SW 1271 (cell line): ENCODE results near the gene SLC38A8.

ENCODE experiments used
- DNase-seq, 2 experiments: peaks; one replicate each; lab custom pipeline; 2025; lab: John Stamatoyannopoulos, UW

The SLC38A8 gene

GRCh38 chr16:84068783-84069462 lies 26.3 kb upstream of the SLC38A8 start:
- no peak for DNase-seq

- DNase-seq, result no peak
Measured at GRCh38 chr16:84068041-84068440, 25.4 kb upstream of the SLC38A8 start.

GRCh38 chr16:84067640-84068039 lies 25.0 kb upstream of the SLC38A8 start:
- no peak for DNase-seq

- peak in 1 of 2 experiments; percentile 45 for DNase-seq
Measured at GRCh38 chr16:84065536-84066132, 23.0 kb upstream of the SLC38A8 start.

GRCh38 chr16:84063980-84064379 lies 21.4 kb upstream of the SLC38A8 start:
- no peak for DNase-seq

- peak; percentile 46 to 66 for DNase-seq
Measured at GRCh38 chr16:84062734-84063640, 20.4 kb upstream of the SLC38A8 start.

GRCh38 chr16:84061236-84061819 lies 18.7 kb upstream of the SLC38A8 start:
- no peak for DNase-seq

GRCh38 chr16:84059946-84060901 lies 17.6 kb upstream of the SLC38A8 start:
- DNase-seq, result no peak

GRCh38 chr16:84059111-84059510 lies 16.5 kb upstream of the SLC38A8 start:
- DNase-seq, result no peak

- no peak for DNase-seq
Measured at GRCh38 chr16:84058664-84059063, 16.1 kb upstream of the SLC38A8 start.

- no peak for DNase-seq
Measured at GRCh38 chr16:84058211-84058610, 15.6 kb upstream of the SLC38A8 start.

- DNase-seq, result no peak
Measured at GRCh38 chr16:84056933-84057332, 14.3 kb upstream of the SLC38A8 start.

GRCh38 chr16:84055801-84056634 lies 13.4 kb upstream of the SLC38A8 start:
- DNase-seq, result no peak

- DNase-seq, result no peak
Measured at GRCh38 chr16:84055366-84055765, 12.8 kb upstream of the SLC38A8 start.

- no peak for DNase-seq
Measured at GRCh38 chr16:84054916-84055315, 12.3 kb upstream of the SLC38A8 start.

GRCh38 chr16:84054271-84054670 lies 11.7 kb upstream of the SLC38A8 start:
- no peak for DNase-seq

- no peak for DNase-seq
Measured at GRCh38 chr16:84053237-84053636, 10.6 kb upstream of the SLC38A8 start.

- no peak for DNase-seq
Measured at GRCh38 chr16:84052071-84052622, 9.6 kb upstream of the SLC38A8 start.

GRCh38 chr16:84050316-84050715 lies 7.7 kb upstream of the SLC38A8 start:
- DNase-seq, result no peak
